Measurements from ENCODE around the gene UNKL.

- no peak for TF ChIP-seq CTCF (IDR thresholded peaks at IDR 0.05)
- TF ChIP-seq EZH2 (IDR thresholded peaks at IDR 0.05; ENCODE audit: borderline replicate concordance, insufficient read depth, low read depth, low read length, poor library complexity, severe bottlenecking): no peak
Measured at GRCh38 chr16:1315081-1316032, 99.1 kb downstream of the UNKL start.

Measured in B cell (primary cell).